ENCODE data around the gene CTDSP2. TPM values are rescaled to one million over a fixed set of nuclear protein-coding genes. Genes with fewer than 3 reads are reported as not detected.
"Not testable (repeated sequence)": the region's sequence is repeated elsewhere in the genome, so short reads cannot be mapped to it uniquely, and the experiment has no call there.

CTDSP2 gene
- total and polyA plus RNA-seq, 2 donors (not counting 3 experiments of a cell fraction or from before 2014, with no cell fraction given), result 142 to 146 TPM

GRCh38 chr12:57850854-57851430 lies 4.4 kb upstream of the CTDSP2 start:
- DNase-seq (ENCODE audit: low read depth, low spot score), result no peak
- H3K36me3 ChIP-seq (ENCODE audit: control insufficient read depth in 2 of 2, extremely low read depth in 1 of 2, insufficient read depth in 2 of 2, low read length in 2 of 2), result no peaks in the 10 kb centered on the region
- intact Hi-C loops (cut with micrococcal nuclease) (no loop called here), dilution Hi-C loops (cut with MboI; ENCODE audit: extremely low pct_ligation_motif_present, low sequenced_read_pairs) (no loop called here)
- H3K4me1 ChIP-seq (ENCODE audit: control insufficient read depth, extremely low read depth, insufficient read depth, low read length), result no peaks in the 10 kb centered on the region
- ChIA-PET POLR2A (interaction anchor here (1.7 kb wide), 1 partner anchor 14 kb away, joined by 7 read pairs; no protein-coding TSS in a partner anchor), CTCF (interaction anchor here (0.7 to 3.4 kb wide), 3 partner anchors 14 to 48 kb away, joined by 3 to 17 read pairs (median 4); no protein-coding TSS in a partner anchor)
- peaks cover 3% of the 10 kb centered on the region for H3K79me2 ChIP-seq (ENCODE audit: control insufficient read depth, insufficient read depth, low read length)
- no peak overlapping the region for H3K4me3 ChIP-seq (replicated peaks in 1 of 3; ENCODE audit: insufficient read depth in 1 of 3, low read depth in 1 of 3, low read length in 3 of 3)
- no peak overlapping the region for H3K4me2 ChIP-seq (ENCODE audit: insufficient read depth, low read length)
- H2AFZ ChIP-seq (ENCODE audit: low read depth, low read length), result no peak overlapping the region
- TF ChIP-seq MYC (IDR thresholded peaks at IDR 0.05; ENCODE audit: low read depth, low read length), result no peak
- no peak for TF ChIP-seq JUN (IDR thresholded peaks at IDR 0.05; ENCODE audit: borderline replicate concordance, insufficient read depth, insufficient read length, low read depth)
- no TSS peak for BruUV-seq (replicated peaks)
- no peak for FAIRE-seq
- H4K20me1 ChIP-seq (replicated peaks; ENCODE audit: control insufficient read depth, extremely low read depth, insufficient read depth, low read length), result no peaks in the 10 kb centered on the region
- H3K27me3 ChIP-seq (ENCODE audit: control insufficient read depth in 2 of 2, insufficient read depth in 2 of 2, low read length in 2 of 2), result peaks cover 17 to 28% of the 10 kb centered on the region in 2 experiments
- H3K9ac ChIP-seq (replicated peaks; ENCODE audit: extremely low read depth, insufficient read depth, low read length), result no peak overlapping the region
- H3K9me1 ChIP-seq (replicated peaks; ENCODE audit: control insufficient read depth, extremely low read depth, insufficient read depth, low read length), result no peaks in the 10 kb centered on the region
- H3K9me3 ChIP-seq (replicated peaks; ENCODE audit: control insufficient read depth, insufficient read depth, low read length), result no peaks in the 10 kb centered on the region
- H3K27ac ChIP-seq (ENCODE audit: insufficient read depth, low read depth, low read length), result no peak overlapping the region

GRCh38 chr12:57849447-57849846 lies 2.9 kb upstream of the CTDSP2 start:
- H3K79me2 ChIP-seq (ENCODE audit: control insufficient read depth, insufficient read depth, low read length), result peaks cover 18% of the 10 kb centered on the region
- CTCF ChIA-PET; FAIRE-seq; H3K4me3 ChIP-seq (replicated peaks in 1 of 3; ENCODE audit: insufficient read depth in 1 of 3, low read depth in 1 of 3, low read length in 3 of 3); H3K4me1 ChIP-seq (ENCODE audit: control insufficient read depth, extremely low read depth, insufficient read depth, low read length); H3K9ac ChIP-seq (replicated peaks; ENCODE audit: extremely low read depth, insufficient read depth, low read length); H3K36me3 ChIP-seq (ENCODE audit: control insufficient read depth in 2 of 2, extremely low read depth in 1 of 2, insufficient read depth in 2 of 2, low read length in 2 of 2); H4K20me1 ChIP-seq (replicated peaks; ENCODE audit: control insufficient read depth, extremely low read depth, insufficient read depth, low read length); H3K9me3 ChIP-seq (replicated peaks; ENCODE audit: control insufficient read depth, insufficient read depth, low read length); H2AFZ ChIP-seq (ENCODE audit: low read depth, low read length); BruUV-seq (replicated peaks); POLR2A ChIA-PET; H3K27ac ChIP-seq (ENCODE audit: insufficient read depth, low read depth, low read length); H3K9me1 ChIP-seq (replicated peaks; ENCODE audit: control insufficient read depth, extremely low read depth, insufficient read depth, low read length); DNase-seq (ENCODE audit: low read depth, low spot score); dilution Hi-C loops (cut with MboI; ENCODE audit: extremely low pct_ligation_motif_present, low sequenced_read_pairs); H3K4me2 ChIP-seq (ENCODE audit: insufficient read depth, low read length); intact Hi-C loops (cut with micrococcal nuclease): not testable (repeated sequence)
- peaks cover 17 to 25% of the 10 kb centered on the region in 2 experiments for H3K27me3 ChIP-seq (ENCODE audit: control insufficient read depth in 2 of 2, insufficient read depth in 2 of 2, low read length in 2 of 2)
